Measurements from ENCODE around the gene PIAS4.

Gene PIAS4

DNA sequence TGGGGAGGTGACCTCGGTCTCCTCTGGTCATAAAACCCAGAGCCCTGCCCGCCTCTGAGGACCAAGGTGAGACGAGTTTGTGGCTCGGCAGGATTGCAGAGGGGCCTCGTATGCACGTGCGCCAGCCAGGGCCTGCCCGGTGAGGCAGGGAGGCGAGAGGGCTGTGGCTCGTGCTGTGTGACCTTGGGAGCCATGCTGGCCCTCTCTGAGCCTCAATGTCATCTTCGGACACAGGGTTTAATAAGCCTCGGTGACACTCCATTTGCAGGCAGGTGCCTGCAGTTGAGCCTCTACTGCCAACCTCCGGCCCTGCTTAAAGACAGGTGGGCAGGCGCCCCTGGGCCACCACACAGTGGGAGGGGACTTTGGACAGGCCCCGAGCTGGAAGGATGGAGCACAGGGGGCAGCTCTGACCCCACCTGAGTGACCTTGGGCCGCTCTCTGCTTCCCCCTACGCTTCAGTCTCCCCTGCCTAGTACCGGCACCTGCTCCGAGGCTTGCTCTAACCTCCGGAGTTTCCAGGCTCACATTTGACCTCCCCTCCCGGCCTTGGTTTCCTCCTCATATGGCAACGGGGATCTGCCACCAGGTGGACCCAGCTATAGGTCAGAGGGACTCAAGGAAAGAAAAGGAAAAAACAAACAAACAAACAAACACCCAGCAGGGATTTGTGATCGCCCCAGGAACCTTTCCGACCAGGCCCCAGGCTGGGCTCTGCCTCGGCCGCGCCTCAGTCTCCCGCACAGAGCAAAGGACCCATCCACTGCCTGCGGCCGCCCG, 56.0 kb downstream of the PIAS4 start:
- TF ChIP-seq, protein P1, sequence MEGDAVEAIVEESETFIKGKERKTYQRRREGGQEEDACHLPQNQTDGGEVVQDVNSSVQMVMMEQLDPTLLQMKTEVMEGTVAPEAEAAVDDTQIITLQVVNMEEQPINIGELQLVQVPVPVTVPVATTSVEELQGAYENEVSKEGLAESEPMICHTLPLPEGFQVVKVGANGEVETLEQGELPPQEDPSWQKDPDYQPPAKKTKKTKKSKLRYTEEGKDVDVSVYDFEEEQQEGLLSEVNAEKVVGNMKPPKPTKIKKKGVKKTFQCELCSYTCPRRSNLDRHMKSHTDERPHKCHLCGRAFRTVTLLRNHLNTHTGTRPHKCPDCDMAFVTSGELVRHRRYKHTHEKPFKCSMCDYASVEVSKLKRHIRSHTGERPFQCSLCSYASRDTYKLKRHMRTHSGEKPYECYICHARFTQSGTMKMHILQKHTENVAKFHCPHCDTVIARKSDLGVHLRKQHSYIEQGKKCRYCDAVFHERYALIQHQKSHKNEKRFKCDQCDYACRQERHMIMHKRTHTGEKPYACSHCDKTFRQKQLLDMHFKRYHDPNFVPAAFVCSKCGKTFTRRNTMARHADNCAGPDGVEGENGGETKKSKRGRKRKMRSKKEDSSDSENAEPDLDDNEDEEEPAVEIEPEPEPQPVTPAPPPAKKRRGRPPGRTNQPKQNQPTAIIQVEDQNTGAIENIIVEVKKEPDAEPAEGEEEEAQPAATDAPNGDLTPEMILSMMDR (IDR thresholded peaks at IDR 0.05; ENCODE audit: low read depth, low read length, missing control alignments): no peak
- DNase-seq (ENCODE audit: low read depth): no peak
- H3K4me3 ChIP-seq (ENCODE audit: low read depth, low read length): peak overlapping the region; percentile 84

- H3K4me3 ChIP-seq (ENCODE audit: low read depth, low read length): peak overlapping the region; percentile 84
- no peak for DNase-seq (ENCODE audit: low read depth)
- TF ChIP-seq, protein P1 (IDR thresholded peaks at IDR 0.05; ENCODE audit: low read depth, low read length, missing control alignments): no peak
These were observed 56.6 kb downstream of the PIAS4 start for GRCh38 chr19:4064149-4064495.

DNA sequence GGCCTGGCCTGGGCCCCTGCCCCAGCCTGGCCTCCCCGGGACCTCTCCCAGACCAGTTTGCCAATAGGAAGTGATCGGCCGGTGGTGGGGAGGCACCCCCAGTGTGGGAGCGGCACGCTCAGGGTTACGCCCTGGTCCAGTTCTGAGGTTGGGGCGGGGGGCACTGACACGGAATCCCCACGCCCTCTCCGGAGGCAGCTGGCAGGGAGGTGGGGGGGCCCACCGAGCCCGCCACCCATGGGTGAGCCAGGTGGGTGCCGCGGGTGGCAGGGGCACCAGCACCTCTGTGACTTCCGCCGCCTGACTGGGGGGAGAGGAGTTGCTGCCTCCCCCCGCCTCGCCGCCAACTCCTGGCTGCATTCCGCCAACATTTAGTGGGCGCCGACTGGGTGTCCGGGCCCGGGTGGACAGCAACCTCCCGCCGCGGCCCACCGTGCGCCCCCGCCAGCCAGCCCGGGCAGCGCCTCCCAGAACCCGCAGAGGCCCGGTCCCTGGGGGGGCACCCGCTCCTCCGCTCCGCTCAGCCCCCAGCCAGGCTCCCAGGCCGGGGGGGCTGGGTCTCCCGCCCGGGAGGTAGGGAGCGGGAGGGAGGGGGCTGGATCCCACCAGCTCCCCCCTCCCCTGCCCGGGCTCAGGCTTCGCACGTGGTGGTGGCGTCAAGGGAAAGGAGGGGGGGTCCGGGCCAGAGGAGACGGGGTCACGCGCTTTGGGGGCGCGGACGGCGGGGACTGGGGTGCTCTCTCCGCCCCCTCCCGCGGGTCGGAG, 57.1 kb downstream of the PIAS4 start:
- H3K4me3 ChIP-seq (ENCODE audit: low read depth, low read length): peak overlapping the region; percentile 84
- TF ChIP-seq, protein P1 (IDR thresholded peaks at IDR 0.05; ENCODE audit: low read depth, low read length, missing control alignments): no peak
- DNase-seq (ENCODE audit: low read depth): no peak

- TF ChIP-seq, protein P1 (IDR thresholded peaks at IDR 0.05; ENCODE audit: low read depth, low read length, missing control alignments): no peak
- peak overlapping the region; percentile 84; the same call in 1 of the 2 replicates for H3K4me3 ChIP-seq (ENCODE audit: low read depth, low read length)
- peak; percentile 91 for DNase-seq (ENCODE audit: low read depth)
These were observed 58.1 kb downstream of the PIAS4 start for GRCh38 chr19:4065430-4066175.

- no peak for DNase-seq (ENCODE audit: low read depth)
- H3K4me3 ChIP-seq (ENCODE audit: low read depth, low read length): peak overlapping the region; percentile 83
- TF ChIP-seq, protein P1 (IDR thresholded peaks at IDR 0.05; ENCODE audit: low read depth, low read length, missing control alignments): no peak
These were observed 58.7 kb downstream of the PIAS4 start for GRCh38 chr19:4066176-4066606.

- TF ChIP-seq, protein P1 (IDR thresholded peaks at IDR 0.05; ENCODE audit: low read depth, low read length, missing control alignments): no peak
- H3K4me3 ChIP-seq (ENCODE audit: low read depth, low read length): peak within 1 kb of the TSS; percentile 83
- DNase-seq (ENCODE audit: low read depth): no peak
These were observed 59.3 kb downstream of the PIAS4 start, which contains the start of gene ZBTB7A for GRCh38 chr19:4066682-4067395. TSS of gene ZBTB7A (minus strand) at chr19:4066899. CDS start at chr19:4055232, 11,667 bp downstream.

Data from GM12864 (cell line).